ENCODE data around the gene KLF4. TPM values are rescaled to one million over a fixed set of nuclear protein-coding genes. Genes with fewer than 3 reads are reported as not detected.

KLF4 gene
- total RNA-seq, 1 donor from 2014 or later, result 36.9 TPM

GRCh38 chr9:107465467-107466451 is 23.8 kb downstream of the KLF4 start:
- ATAC-seq, result peak; percentile 99
- intact Hi-C loops (cut with DNase I), result loop anchor here (2.0 to 5.0 kb wide), 2 partner anchors 1099 to 1297 kb away; no protein-coding TSS in a partner anchor
- DNase-seq (ENCODE audit: missing footprints), result peak; percentile 91

- intact Hi-C loops (cut with DNase I), result loop anchor here (2.0 kb wide), 1 partner anchor 1100 kb away; no protein-coding TSS in a partner anchor
- DNase-seq (ENCODE audit: missing footprints) (no peak), ATAC-seq (no peak)
These were observed 25.1 kb downstream of the KLF4 start for GRCh38 chr9:107464516-107464915.

GRCh38 chr9:107462691-107463090 is 26.9 kb downstream of the KLF4 start:
- DNase-seq (ENCODE audit: missing footprints) (no peak), ATAC-seq (no peak)
- intact Hi-C loops (cut with DNase I), result no loop called here

- ATAC-seq, result no peak
- DNase-seq (ENCODE audit: missing footprints), result no peak
- intact Hi-C loops (cut with DNase I), result no loop called here
These were observed 29.2 kb downstream of the KLF4 start for GRCh38 chr9:107460153-107461023.

GRCh38 chr9:107455425-107456135 is 34.0 kb downstream of the KLF4 start:
- DNase-seq (ENCODE audit: missing footprints) (no peak), ATAC-seq (no peak)
- intact Hi-C loops (cut with DNase I), result no loop called here

- ATAC-seq (no peak), DNase-seq (ENCODE audit: missing footprints) (no peak)
- intact Hi-C loops (cut with DNase I), result no loop called here
These were observed 36.1 kb downstream of the KLF4 start for GRCh38 chr9:107453479-107453878.

- DNase-seq (ENCODE audit: missing footprints), result no peak
- no peak for ATAC-seq
- intact Hi-C loops (cut with DNase I), result no loop called here
These were observed 41.7 kb downstream of the KLF4 start for GRCh38 chr9:107447834-107448233.

GRCh38 chr9:107447081-107447480 is 42.5 kb downstream of the KLF4 start:
- ATAC-seq, result no peak
- DNase-seq (ENCODE audit: missing footprints), result no peak
- intact Hi-C loops (cut with DNase I), result no loop called here

- no peak for ATAC-seq
- DNase-seq (ENCODE audit: missing footprints), result no peak
- intact Hi-C loops (cut with DNase I), result no loop called here
These were observed 43.1 kb downstream of the KLF4 start for GRCh38 chr9:107446491-107446890.

GRCh38 chr9:107443786-107444185 is 45.8 kb downstream of the KLF4 start:
- no peak for ATAC-seq
- DNase-seq (ENCODE audit: missing footprints), result no peak
- intact Hi-C loops (cut with DNase I), result no loop called here

- intact Hi-C loops (cut with DNase I), result no loop called here
- DNase-seq (ENCODE audit: missing footprints) (no peak), ATAC-seq (no peak)
These were observed 49.5 kb downstream of the KLF4 start for GRCh38 chr9:107439991-107440456.

- intact Hi-C loops (cut with DNase I), result no loop called here
- DNase-seq (ENCODE audit: missing footprints), result no peak
- no peak for ATAC-seq
These were observed 51.1 kb downstream of the KLF4 start for GRCh38 chr9:107438211-107439031.

- intact Hi-C loops (cut with DNase I), result no loop called here
- no peak for DNase-seq (ENCODE audit: missing footprints)
- no peak for ATAC-seq
These were observed 51.9 kb downstream of the KLF4 start for GRCh38 chr9:107437716-107438115.

- ATAC-seq (no peak), DNase-seq (ENCODE audit: missing footprints) (no peak)
- intact Hi-C loops (cut with DNase I), result no loop called here
These were observed 54.2 kb downstream of the KLF4 start for GRCh38 chr9:107435415-107435814.

Data from Right ventricle myocardium inferior (tissue), 1 donor.